GOT3 (cell line): ENCODE results near the gene ARMC9.
"Not testable (repeated sequence)": the region's sequence is repeated elsewhere in the genome, so short reads cannot be mapped to it uniquely, and the experiment has no call there.

ENCODE experiments used
- DNase-seq: peaks from one replicate; lab custom pipeline; 2025; ENCODE audit warnings: mixed read lengths; lab: John Stamatoyannopoulos, UW

ARMC9 gene, protein sequence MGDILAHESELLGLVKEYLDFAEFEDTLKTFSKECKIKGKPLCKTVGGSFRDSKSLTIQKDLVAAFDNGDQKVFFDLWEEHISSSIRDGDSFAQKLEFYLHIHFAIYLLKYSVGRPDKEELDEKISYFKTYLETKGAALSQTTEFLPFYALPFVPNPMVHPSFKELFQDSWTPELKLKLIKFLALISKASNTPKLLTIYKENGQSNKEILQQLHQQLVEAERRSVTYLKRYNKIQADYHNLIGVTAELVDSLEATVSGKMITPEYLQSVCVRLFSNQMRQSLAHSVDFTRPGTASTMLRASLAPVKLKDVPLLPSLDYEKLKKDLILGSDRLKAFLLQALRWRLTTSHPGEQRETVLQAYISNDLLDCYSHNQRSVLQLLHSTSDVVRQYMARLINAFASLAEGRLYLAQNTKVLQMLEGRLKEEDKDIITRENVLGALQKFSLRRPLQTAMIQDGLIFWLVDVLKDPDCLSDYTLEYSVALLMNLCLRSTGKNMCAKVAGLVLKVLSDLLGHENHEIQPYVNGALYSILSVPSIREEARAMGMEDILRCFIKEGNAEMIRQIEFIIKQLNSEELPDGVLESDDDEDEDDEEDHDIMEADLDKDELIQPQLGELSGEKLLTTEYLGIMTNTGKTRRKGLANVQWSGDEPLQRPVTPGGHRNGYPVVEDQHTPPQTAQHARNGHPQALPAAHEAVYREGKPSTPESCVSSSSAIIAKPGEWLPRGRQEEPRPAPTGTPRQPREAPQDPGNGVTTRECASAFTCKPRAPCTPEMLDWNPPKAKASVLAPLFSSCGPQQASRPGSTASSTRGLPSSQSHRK

GRCh38 chr2:231198291-231199173 is at the start of gene ARMC9:
Gene ARMC9 (plus strand): TSS chr2:231198631. CDS start chr2:231206239, 7,608 bp downstream.
- DNase-seq, result peak; percentile 37

GRCh38 chr2:231152800-231153557 is 45.5 kb upstream of the ARMC9 start:
- DNase-seq, result no peak

- no peak for DNase-seq
These were observed 39.1 kb upstream of the ARMC9 start for GRCh38 chr2:231159306-231159705.

- DNase-seq, result no peak
These were observed 37.7 kb upstream of the ARMC9 start for GRCh38 chr2:231160701-231161100.

DNA sequence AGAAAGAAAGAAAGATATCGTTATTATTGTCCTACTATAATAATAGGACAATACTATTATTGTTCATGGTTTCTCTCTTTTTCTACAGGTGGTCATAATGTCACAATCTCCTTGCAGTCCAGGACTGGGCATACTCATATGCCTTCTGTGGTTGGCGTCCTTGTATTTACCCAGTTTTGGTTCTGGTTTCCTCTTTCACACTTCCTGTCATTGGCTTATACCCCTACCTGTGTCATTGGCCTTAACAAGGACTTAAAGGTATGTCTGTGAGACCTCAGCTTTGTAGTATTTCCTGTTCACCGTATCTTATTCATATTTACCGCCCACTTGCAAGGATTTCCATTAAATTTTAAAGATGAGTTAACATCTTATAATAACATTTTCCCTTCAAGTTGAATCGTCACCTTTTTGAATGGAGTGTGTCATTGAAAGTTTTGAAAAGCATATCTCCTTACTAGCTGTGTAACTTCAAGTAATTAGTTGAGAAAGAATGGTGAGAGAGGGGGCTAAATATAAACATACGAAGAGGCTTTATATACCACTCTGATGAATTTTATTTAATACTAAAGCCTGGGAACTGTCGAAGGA is 37.1 kb upstream of the ARMC9 start:
- DNase-seq, result no peak

DNA sequence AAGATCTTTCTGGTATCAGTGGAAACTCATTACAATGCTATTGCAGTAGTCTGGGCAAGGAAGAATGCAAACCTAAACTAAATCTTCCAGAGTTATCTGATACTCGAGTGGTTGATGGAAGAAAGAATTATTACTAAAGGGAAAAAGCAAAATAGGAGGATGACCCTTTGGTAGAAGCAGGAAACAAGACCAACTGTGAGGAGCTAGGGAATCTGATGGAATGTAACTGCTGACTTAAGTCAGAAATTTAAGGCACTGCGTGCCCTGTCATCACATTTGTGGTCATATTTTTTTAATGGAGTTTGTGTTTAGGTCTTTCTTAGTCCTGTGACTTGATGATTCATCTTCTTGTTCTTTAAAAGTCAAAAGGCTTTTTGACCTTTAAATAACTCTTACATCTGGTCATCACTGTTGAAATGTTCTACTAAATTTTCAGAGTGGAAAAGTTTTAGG is 36.5 kb upstream of the ARMC9 start:
- no peak for DNase-seq

DNA sequence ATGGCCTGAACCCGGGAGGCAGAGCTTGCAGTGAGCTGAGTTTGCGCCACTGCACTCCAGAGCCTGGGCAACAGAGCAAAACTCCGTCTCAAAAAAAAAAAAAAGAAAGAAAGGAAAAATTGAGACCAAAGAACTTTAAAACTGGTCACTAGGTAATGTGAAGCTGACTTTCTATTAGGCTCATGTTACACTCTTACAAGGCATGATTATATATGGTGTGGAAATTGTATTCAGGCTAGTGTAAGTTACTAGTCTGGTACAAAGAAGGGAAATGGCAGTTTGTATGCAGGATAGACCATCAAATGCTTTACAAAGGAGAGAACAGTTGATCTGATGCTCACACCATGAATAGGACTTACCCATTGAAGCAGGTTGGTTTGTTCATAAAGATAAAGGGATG is 35.4 kb upstream of the ARMC9 start:
- DNase-seq, result no peak

DNA sequence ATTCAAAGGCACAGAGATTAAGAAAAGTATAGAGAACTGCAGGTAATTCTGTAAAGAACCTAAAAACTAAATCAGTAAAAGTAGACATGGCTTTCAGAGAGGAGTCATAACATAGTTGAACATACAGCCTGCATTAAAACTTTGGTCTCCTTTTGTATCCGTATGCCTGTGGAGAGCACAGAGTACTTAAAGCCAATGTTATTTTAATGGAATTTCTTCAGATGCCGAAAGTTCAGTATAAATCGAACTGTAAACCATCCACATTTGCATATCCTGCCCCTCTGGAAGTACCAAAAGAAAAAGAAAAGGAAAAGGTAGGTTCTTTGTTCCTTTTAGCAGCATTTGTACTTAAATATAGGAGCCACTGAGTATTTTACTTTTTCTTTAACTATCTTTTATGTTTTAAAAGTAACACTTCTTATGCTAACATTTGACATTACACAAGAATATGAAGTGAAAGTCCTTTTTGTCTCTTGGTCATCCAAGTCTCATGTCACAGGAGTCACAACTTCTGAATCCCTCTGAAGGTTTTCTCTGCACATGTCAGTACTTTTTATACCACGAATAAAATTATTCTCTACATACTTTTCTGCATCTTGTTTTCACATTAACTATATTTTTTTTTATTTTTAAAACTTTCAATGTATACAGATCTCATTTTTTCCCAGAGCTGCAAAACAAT is 34.9 kb upstream of the ARMC9 start:
- no peak for DNase-seq

DNA sequence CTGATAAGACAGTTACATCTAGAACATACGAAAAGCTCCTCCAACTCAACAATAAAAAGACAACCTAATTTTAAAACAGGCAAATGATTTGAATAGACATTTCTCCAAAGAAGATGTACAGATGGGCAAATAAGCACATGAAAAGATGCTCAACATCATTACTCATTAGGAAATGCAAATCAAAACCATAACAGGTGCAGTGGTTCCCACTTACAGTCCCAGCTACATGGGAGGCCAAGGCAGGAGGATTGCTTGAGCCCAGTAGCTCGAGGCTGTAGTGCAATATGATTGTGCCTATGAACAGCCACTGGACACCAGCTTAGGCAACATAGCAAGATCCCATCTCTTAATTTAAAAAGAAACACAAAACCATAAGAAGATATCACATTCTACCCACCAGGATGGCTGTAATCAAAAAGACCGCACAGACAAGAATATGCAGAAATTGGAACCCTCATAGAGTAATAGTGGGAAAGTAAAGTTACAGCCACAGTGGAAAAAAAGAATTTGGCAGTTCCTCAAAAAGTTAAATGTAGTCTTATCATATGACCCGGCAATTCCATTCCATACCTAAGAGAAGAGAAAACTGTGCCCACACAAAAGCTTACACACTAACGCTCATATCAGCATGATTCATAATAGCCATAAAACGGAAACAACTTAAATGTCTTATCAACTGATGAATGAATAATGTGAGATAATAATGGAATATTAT is 30.5 kb upstream of the ARMC9 start:
- DNase-seq, result no peak

GRCh38 chr2:231168460-231169139 is 29.8 kb upstream of the ARMC9 start:
- no peak for DNase-seq

GRCh38 chr2:231169488-231169887 is 28.9 kb upstream of the ARMC9 start:
- no peak for DNase-seq

DNA sequence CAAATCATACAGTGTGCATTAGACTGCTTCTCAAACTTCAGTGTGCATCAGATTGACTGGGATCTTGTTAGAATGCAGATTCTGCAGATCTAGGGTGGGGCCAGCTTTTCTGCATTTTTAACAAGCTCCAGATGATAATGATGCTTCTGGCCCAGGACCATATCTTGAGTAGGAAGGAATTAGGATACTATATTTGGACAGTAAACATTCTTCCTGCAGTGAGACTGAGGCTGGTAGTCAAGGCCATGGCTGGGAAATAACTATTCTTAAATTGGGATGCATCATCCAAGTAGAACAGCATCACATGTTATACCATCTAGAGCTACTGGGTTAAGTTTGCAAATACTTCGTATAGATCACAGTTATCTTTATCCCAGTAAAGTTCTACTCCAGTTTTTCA is 28.4 kb upstream of the ARMC9 start:
- no peak for DNase-seq

DNA sequence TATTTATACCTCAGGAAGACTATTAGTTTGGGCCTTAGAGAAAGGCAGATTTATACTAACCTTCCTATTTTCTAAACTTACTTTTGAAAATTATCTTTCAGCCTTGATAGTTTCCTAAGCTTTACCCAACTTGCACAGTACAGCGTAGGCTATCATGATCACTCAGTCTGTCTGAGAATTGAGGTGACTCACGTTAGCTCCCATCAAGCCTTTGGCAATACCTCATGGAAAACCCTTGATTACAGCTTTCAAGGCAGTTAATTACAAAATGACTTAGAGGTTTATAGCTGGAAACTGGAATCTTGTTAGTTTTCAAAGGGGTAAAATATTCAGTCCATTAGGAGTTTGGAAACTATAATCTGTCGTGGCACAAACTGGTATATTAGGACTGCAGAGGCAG is 26.4 kb upstream of the ARMC9 start:
- DNase-seq, result no peak

GRCh38 chr2:231174211-231174651 is 24.2 kb upstream of the ARMC9 start:
- DNase-seq, result no peak

DNA sequence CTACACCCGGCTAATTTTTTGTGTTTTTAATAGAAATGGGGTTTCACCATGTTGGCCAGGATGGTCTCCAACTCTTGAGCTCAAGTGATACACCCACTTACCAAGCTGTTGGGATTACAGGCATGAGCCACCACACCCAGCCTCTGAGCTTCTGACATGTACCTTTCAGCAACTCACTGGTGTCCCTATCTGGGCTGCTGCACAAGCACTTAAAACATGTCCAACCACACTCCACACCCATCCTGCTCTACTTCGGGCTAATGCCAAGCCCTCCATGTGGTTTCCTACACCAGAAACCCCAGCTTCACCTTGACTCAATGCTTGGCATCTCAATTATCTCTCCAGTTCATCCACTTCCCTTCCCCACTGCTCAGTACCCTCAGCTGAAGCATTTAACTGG is 22.4 kb upstream of the ARMC9 start:
- no peak for DNase-seq

GRCh38 chr2:231177156-231178025 is 21.0 kb upstream of the ARMC9 start:
- DNase-seq, result no peak

DNA sequence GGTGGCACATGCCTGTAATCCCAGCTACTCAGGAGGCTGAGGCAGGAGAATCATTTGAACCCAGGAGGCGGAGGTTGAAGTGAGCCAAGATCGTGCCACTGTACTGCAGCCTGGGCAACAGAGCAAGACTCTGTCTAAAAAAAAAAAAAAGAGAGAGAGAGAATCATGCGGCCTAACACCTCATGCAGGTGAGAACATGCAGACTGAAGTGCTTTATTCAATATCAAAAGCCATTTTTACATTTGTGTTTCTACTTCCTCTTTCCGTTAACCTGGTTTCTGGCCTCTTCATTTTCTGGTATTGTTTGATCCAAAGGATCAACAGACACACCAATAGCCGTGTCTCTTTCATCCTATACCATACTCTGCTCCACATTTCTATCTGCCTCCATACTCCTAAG is 19.6 kb upstream of the ARMC9 start:
- not testable (repeated sequence) for DNase-seq
